ENCODE results near the gene METTL23. TPM values are rescaled to one million over a fixed set of nuclear protein-coding genes. Genes with fewer than 3 reads are reported as not detected.

Gene METTL23
- total and polyA plus RNA-seq, 11 donors: 22.1 to 33.7 (median 24.0) TPM

GRCh38 chr17:76687298-76688164 lies 39.1 kb upstream of the METTL23 start:
- no peak for TF ChIP-seq CTCF (IDR thresholded peaks at IDR 0.05)
- no peak for TF ChIP-seq POLR2A (IDR thresholded peaks at IDR 0.05)
- ATAC-seq (peak; percentile 9 to 52 (median 43)), DNase-seq (peak; percentile 61 to 86 (median 78))
- Histone ChIP-seq H3K9me3 (no peaks in the 10 kb centered on the region), H3K36me3 (peaks cover 0 to 36% (median 26%) of the 10 kb centered on the region in 9 donors), H3K4me3 (no peak overlapping the region), H3K27ac (peak overlapping the region; percentile 86 to 99 (median 93)), H3K4me1 (peaks cover 21 to 100% (median 90%) of the 10 kb centered on the region in 12 donors), H3K27me3 (no peaks in the 10 kb centered on the region)
- 38 to 50% (median 50%) methylated on average over 24 to 26 of the region's 26 CpGs for WGBS, 4 donors
- intact Hi-C loops (cut with DNase I): loop anchor here in 4 of 10 donors (2.0 to 10.0 kb wide), 4 partner anchors 21 to 133 kb away; partner anchors contain the start of genes MFSD11 (in 1 of the 4) and SRSF2 (in 1 of the 4)

GRCh38 chr17:76688165-76688622 lies 38.4 kb upstream of the METTL23 start:
- 18 to 38% (median 24%) methylated on average over 9 to 11 of the region's 11 CpGs for WGBS, 4 donors
- H3K36me3 ChIP-seq: peaks cover 0 to 30% (median 20%) of the 10 kb centered on the region in 9 donors
- TF ChIP-seq CTCF (IDR thresholded peaks at IDR 0.05): peak in 2 of 12 donors; percentile 14 to 29
- TF ChIP-seq POLR2A (IDR thresholded peaks at IDR 0.05): no peak
- peak overlapping the region in 1 of 12 donors; percentile 1 for H3K4me3 ChIP-seq
- H3K9me3 ChIP-seq: no peaks in the 10 kb centered on the region
- H3K27ac ChIP-seq: peak overlapping the region; percentile 86 to 99 (median 93)
- H3K4me1 ChIP-seq: peaks cover 17 to 100% (median 90%) of the 10 kb centered on the region in 12 donors
- DNase-seq (peak in 1 of 5 donors; percentile 76), ATAC-seq (peak in 3 of 4 donors; percentile 22 to 28 (median 26))
- intact Hi-C loops (cut with DNase I): loop anchor here in 4 of 10 donors (2.0 to 10.0 kb wide), 4 partner anchors 21 to 133 kb away; partner anchors contain the start of genes MFSD11 (in 1 of the 4) and SRSF2 (in 1 of the 4)
- H3K27me3 ChIP-seq: no peaks in the 10 kb centered on the region

GRCh38 chr17:76689859-76690258 lies 36.8 kb upstream of the METTL23 start:
- peaks cover 17 to 100% (median 89%) of the 10 kb centered on the region in 12 donors for H3K4me1 ChIP-seq
- no peaks in the 10 kb centered on the region for H3K27me3 ChIP-seq
- WGBS, 4 donors: 67 to 74% (median 72%) methylated on average over 11 of the region's 11 CpGs
- peaks cover 0 to 13% (median 4%) of the 10 kb centered on the region in 9 donors for H3K36me3 ChIP-seq
- DNase-seq (peak in 2 of 5 donors; percentile 4 to 24), ATAC-seq (no peak)
- H3K27ac ChIP-seq: peak overlapping the region; percentile 86 to 99 (median 94)
- intact Hi-C loops (cut with DNase I): loop anchor here in 4 of 10 donors (2.0 to 10.0 kb wide), 4 partner anchors 19 to 135 kb away; partner anchors contain the start of genes MFSD11 (in 1 of the 4) and SRSF2 (in 1 of the 4)
- H3K4me3 ChIP-seq: no peak overlapping the region
- H3K9me3 ChIP-seq: no peaks in the 10 kb centered on the region
- TF ChIP-seq POLR2A (IDR thresholded peaks at IDR 0.05) (no peak), CTCF (IDR thresholded peaks at IDR 0.05) (no peak)
